Breast epithelium (tissue), 4 donors: ENCODE data around the gene APAF1. TPM values are rescaled to one million over a fixed set of nuclear protein-coding genes. Genes with fewer than 3 reads are reported as not detected.

Experiments used
- DNase-seq, 2 donors: peaks; one replicate each; pipeline ENCODE4 v3.0.0-alpha.2; 2019; ENCODE audit warnings: low spot score in 2 of 2
- H3K27ac ChIP-seq, 2 donors: fragments of 200-600 bp; sonication (generic) in 1 of 2; one replicate each; pipeline ENCODE4 v1.5.1; 2016 to 2019; ENCODE audit warnings: mild to moderate bottlenecking in 1 of 2
- H3K27me3 ChIP-seq, 2 donors: fragments of 200-600 bp; sonication (generic) in 1 of 2; one replicate each; pipeline versions ENCODE4 v1.5.1 to v1.6.0; 2017 to 2019; ENCODE audit warnings: control low read depth in 1 of 2, mild to moderate bottlenecking in 1 of 2
- H3K36me3 ChIP-seq: fragments of 200-600 bp; one replicate; pipeline ENCODE4 v1.5.1; 2019
- H3K4me1 ChIP-seq, 2 donors: fragments of 200-600 bp; sonication (generic); one replicate each; pipeline ENCODE4 v1.5.1; 2016 to 2019; ENCODE audit warnings: control low read depth in 1 of 2
- H3K4me3 ChIP-seq, 3 donors: fragments of 200-600 bp; sonication (generic); 1 replicate in 2 of 3; 2 replicates in 1 of 3; pipeline ENCODE4 v1.5.1; 2016 to 2019; ENCODE audit warnings: mild to moderate bottlenecking in 3 of 3, moderate library complexity in 2 of 3
- H3K9me3 ChIP-seq, 2 donors: fragments of 200-600 bp; sonication (generic) in 1 of 2; one replicate each; pipeline ENCODE4 v1.5.1; 2016 to 2019; ENCODE audit warnings: control low read depth in 1 of 2
- CTCF ChIP-seq, 3 donors: fragments of 450-650 bp; IDR thresholded peaks; one replicate each; pipeline ENCODE4 v1.5.1; 2016 to 2017; ENCODE audit warnings: antibody characterized with exemption in 3 of 3, mild to moderate bottlenecking in 3 of 3, moderate library complexity in 3 of 3
- POLR2A ChIP-seq: fragments of 450-650 bp; IDR thresholded peaks from one replicate; pipeline ENCODE4 v1.6.1; 2016; ENCODE audit warnings: antibody characterized with exemption, mild to moderate bottlenecking, moderate library complexity
- POLR2AphosphoS5 ChIP-seq, 3 donors: sonication (generic); formaldehyde crosslinking; IDR thresholded peaks; one replicate each; pipeline ENCODE4 v1.6.1; 2017; ENCODE audit warnings: antibody characterized with exemption in 3 of 3
- intact Hi-C: fragments of 100-400 bp; cut with DNase I; formaldehyde crosslinking; loops from one replicate; pipeline ENCODE4 v1.15.1; 2023; ENCODE audit warnings: low total_unique reads
- total RNA-seq, 3 donors: library from RNA; depleted of rRNA; stranded (reverse); fragments of >200 nt; gene quantifications; one replicate each; pipeline ENCODE4 v1.1.0, GENCODE V29; 2016

Gene APAF1
- total RNA-seq, 3 donors from 2014 or later, result 10.1 to 18.1 (median 16.4) TPM

DNA sequence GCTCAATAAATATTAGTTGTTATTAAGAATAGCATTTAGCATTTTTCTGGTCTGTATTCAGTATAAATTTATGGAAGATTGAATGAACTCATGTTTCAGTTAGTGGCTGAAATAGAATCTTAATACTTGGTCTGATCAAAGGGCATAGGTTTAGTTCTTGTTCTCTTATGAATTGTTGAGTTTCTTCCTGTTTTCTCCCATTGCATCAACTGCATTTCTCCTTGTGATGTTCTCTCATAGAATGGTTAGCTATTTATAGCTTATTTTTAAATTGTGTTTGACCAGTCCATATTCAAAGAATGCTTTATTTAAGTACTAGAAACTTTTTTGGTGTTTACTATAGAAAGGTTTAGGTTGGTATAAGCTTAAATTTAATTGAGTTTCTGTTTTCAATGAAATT is 29.8 kb downstream of the APAF1 start:
- Histone ChIP-seq H3K36me3 (no peaks in the 10 kb centered on the region), H3K9me3 (no peaks in the 10 kb centered on the region), H3K4me1 (no peaks in the 10 kb centered on the region), H3K27ac (no peak overlapping the region), H3K27me3 (no peaks in the 10 kb centered on the region), H3K4me3 (no peak overlapping the region)
- no peak for DNase-seq
- intact Hi-C loops, result no loop called here
- no peak for TF ChIP-seq POLR2A
- TF ChIP-seq CTCF (IDR thresholded peaks at IDR 0.05), result no peak
- no peak for TF ChIP-seq POLR2AphosphoS5 (IDR thresholded peaks at IDR 0.05)

GRCh38 chr12:98678236-98678945 is 33.3 kb downstream of the APAF1 start:
- Histone ChIP-seq H3K9me3 (no peaks in the 10 kb centered on the region), H3K4me3 (no peak overlapping the region), H3K36me3 (peaks cover 5% of the 10 kb centered on the region), H3K4me1 (no peaks in the 10 kb centered on the region), H3K27ac (no peak overlapping the region), H3K27me3 (no peaks in the 10 kb centered on the region)
- TF ChIP-seq POLR2AphosphoS5 (IDR thresholded peaks at IDR 0.05) (no peak), CTCF (IDR thresholded peaks at IDR 0.05) (no peak), POLR2A (no peak)
- intact Hi-C loops, result no loop called here
- DNase-seq, result no peak

DNA sequence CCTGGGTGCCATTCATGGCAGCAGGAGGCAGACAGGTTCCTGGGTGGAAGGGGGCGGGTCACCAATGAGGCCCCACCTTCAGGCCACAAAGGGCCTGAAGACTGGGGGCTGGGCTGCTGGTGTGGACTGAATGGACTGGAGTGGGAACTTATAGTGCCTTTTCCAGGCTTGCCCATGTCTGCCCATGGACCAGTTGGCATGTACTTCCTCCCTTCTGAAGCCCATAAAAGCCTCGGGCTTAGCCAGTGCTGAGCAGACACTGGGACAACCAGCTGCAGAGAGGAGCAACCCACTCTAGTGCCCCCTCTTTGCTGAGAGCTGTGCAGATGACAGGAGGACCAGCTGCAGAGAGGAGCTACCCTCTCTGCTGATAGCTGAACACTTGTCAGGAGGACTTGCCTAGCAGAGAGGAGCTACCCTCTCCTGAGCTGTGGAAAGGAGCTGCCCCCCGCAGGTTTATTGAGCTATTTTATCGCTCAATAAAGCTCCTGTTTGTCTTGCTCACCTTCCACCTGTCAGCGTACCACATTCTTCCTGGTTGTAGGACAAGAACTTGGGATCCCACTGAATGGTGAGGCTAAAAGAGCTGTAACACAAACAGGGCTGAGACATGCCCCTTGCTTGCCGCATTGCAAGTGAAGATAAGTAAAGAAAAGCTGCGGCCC is 34.0 kb downstream of the APAF1 start:
- peaks cover 5% of the 10 kb centered on the region for H3K36me3 ChIP-seq
- DNase-seq, result no peak
- no peaks in the 10 kb centered on the region for H3K27me3 ChIP-seq
- H3K27ac ChIP-seq, result no peak overlapping the region
- TF ChIP-seq CTCF (IDR thresholded peaks at IDR 0.05) (no peak), POLR2AphosphoS5 (IDR thresholded peaks at IDR 0.05) (no peak), POLR2A (no peak)
- H3K9me3 ChIP-seq, result no peaks in the 10 kb centered on the region
- no peak overlapping the region for H3K4me3 ChIP-seq
- no peaks in the 10 kb centered on the region for H3K4me1 ChIP-seq
- intact Hi-C loops, result no loop called here

- H3K4me3 ChIP-seq, result no peak overlapping the region
- H3K9me3 ChIP-seq, result no peaks in the 10 kb centered on the region
- H3K4me1 ChIP-seq, result no peaks in the 10 kb centered on the region
- intact Hi-C loops, result no loop called here
- no peak for TF ChIP-seq POLR2AphosphoS5 (IDR thresholded peaks at IDR 0.05)
- H3K36me3 ChIP-seq, result peaks cover 5% of the 10 kb centered on the region
- no peak overlapping the region for H3K27ac ChIP-seq
- no peaks in the 10 kb centered on the region for H3K27me3 ChIP-seq
- no peak for DNase-seq
Observed at GRCh38 chr12:98679611-98680005, 34.5 kb downstream of the APAF1 start.

DNA sequence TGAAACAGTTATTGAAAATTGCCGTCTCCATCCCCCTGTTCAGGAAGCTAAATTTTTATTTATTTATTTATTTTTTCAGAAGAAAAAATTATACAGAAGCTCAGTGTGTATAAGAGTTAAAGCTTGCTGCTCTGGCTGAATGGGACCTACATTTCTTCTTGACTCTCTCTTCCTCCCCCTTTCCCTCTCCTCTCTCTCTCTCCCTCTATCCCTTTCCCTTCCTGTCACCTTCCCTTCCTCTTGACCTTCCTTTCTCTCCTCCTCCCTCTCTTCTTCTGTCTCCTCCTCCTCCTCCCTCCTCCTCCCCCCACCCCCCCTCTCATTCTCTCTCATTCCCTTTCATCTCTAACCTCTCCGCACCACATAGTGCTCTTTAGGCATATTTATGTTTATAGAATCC is 39.1 kb downstream of the APAF1 start:
- Histone ChIP-seq H3K36me3 (peaks cover 5% of the 10 kb centered on the region), H3K9me3 (no peaks in the 10 kb centered on the region), H3K4me1 (no peaks in the 10 kb centered on the region), H3K4me3 (no peak overlapping the region), H3K27me3 (no peaks in the 10 kb centered on the region), H3K27ac (no peak overlapping the region)
- DNase-seq, result no peak
- no peak for TF ChIP-seq POLR2A
- no peak for TF ChIP-seq CTCF (IDR thresholded peaks at IDR 0.05)
- no peak for TF ChIP-seq POLR2AphosphoS5 (IDR thresholded peaks at IDR 0.05)
- intact Hi-C loops, result no loop called here
